Adrenal gland (tissue), 12 donors: ENCODE measurements around the gene TTLL5. TPM values are rescaled to one million over a fixed set of nuclear protein-coding genes. Genes with fewer than 3 reads are reported as not detected.
A peak's percentile ranks its signal among the peaks of the same experiment; 100 is the strongest.

Source experiments
- DNase-seq, 7 donors: peaks; one replicate each; pipeline ENCODE4 v3.0.0-alpha.2; 2019 to 2020
- H3K27ac ChIP-seq, 5 donors: fragments of 200-600 bp; sonication (generic) in 4 of 5; 1 replicate in 3 of 5; 2 replicates in 2 of 5; pipeline versions ENCODE4 v1.5.1 to v1.8.0; 2016 to 2020; ENCODE audit warnings: mild to moderate bottlenecking in 1 of 5
- H3K27me3 ChIP-seq: fragments of 200-600 bp; 2 replicates; pipeline ENCODE4 v1.8.0; 2021
- H3K36me3 ChIP-seq, 2 donors: fragments of 200-600 bp; replicated peaks in 1 of 2; 1 replicate in 1 of 2; 2 replicates in 1 of 2; pipeline versions ENCODE4 v1.5.1 to v1.8.0; 2018 to 2022
- H3K4me1 ChIP-seq, 2 donors: fragments of 200-600 bp; replicated peaks in 1 of 2; 1 replicate in 1 of 2; 2 replicates in 1 of 2; pipeline versions ENCODE4 v1.5.1 to v1.8.0; 2018 to 2021
- H3K4me3 ChIP-seq, 4 donors: fragments of 200-600 bp; sonication (generic) in 3 of 4; one replicate each; pipeline ENCODE4 v1.5.1; 2016 to 2018
- H3K9me3 ChIP-seq, 3 donors: fragments of 200-600 bp; sonication (generic) in 1 of 3; replicated peaks in 1 of 3; 1 replicate in 2 of 3; 2 replicates in 1 of 3; pipeline versions ENCODE4 v1.5.1 to v1.8.0; 2016 to 2021
- POLR2A ChIP-seq, 2 donors: fragments of 450-650 bp; IDR thresholded peaks; one replicate each; pipeline ENCODE4 v1.6.1; 2017; ENCODE audit warnings: antibody characterized with exemption in 2 of 2, mild to moderate bottlenecking in 2 of 2, moderate library complexity in 1 of 2
- WGBS, 4 donors: extraction: QIAGEN DNeasy Blood & Tissue Kit in 2 of 4; methylation state at CpG; one replicate each; pipeline versions ENCODE4 v1.1.5 to v1.1.7; 2013 to 2017; 5-methylcytosine and 5-hydroxymethylcytosine counted together
- intact Hi-C, 2 donors: fragments of 100-400 bp; cut with DNase I; formaldehyde crosslinking; loops; one replicate each; pipeline versions ENCODE4 v1.14.1 to v1.15.0; 2022 to 2023
- polyA plus RNA-seq, 3 donors: library from polyadenylated mRNA; stranded (reverse); fragments of 200-250 nt in 2 of 3; fragments of 350-450 nt in 1 of 3; fragmentation: Illumina TruSeq in 1 of 3; extraction: RNeasy Lipid Tissue Mini Kit (QIAGEN cat#74804) in 1 of 3; gene quantifications; one replicate each; pipeline ENCODE4 v1.2.3, GENCODE V29; 2013 to 2014
- total RNA-seq, 9 donors: library from RNA; depleted of rRNA in 4 of 9; stranded (reverse); fragments of >200 nt in 4 of 9; fragments of 120-200 nt in 1 of 9; fragmentation: NEBNext Ultra II Directional in 1 of 9; extraction: Animal tissue kit (Norgen Biotek cat#: 25700) in 1 of 9; gene quantifications; one replicate each; pipeline versions ENCODE4 v1.1.0 to v1.2.4, GENCODE V29; 2013 to 2023
- TF ChIP-seq, protein P1 (sequence below), 6 experiments: fragments of 450-650 bp in 4 of 6; fragments of 200-600 bp in 2 of 6; sonication (generic) in 1 of 6; IDR thresholded peaks; 1 replicate in 5 of 6; 2 replicates in 1 of 6; pipeline versions ENCODE4 v1.5.1 to v1.8.0; 2016 to 2021; ENCODE audit warnings: antibody characterized with exemption in 6 of 6, mild to moderate bottlenecking in 2 of 6, moderate library complexity in 1 of 6
- donor health status: healthy with polysubstance abuse.
- donor health status: Bipolar disorder and iron deficiency.
- donor health status: DM: yes; HTN: yes; CAD: no.
- donor health status: DM: no; HTN: no; CAD: no.
- donor health status: DM: no; HTN: no; CAD: no.
- donor health status: DM: yes; HTN: yes; CAD: no.

TTLL5 gene
- total and polyA plus RNA-seq, 12 donors = 12.7 to 34.0 (median 24.1) TPM

- no peak for DNase-seq
- no peak overlapping the region for H3K4me3 ChIP-seq
- no peak overlapping the region for H3K27ac ChIP-seq
- WGBS, 4 donors = 71 to 76% (median 76%) methylated on average over 3 of the region's 3 CpGs
- H3K27me3 ChIP-seq = no peaks in the 10 kb centered on the region
- intact Hi-C loops = loop anchor here in 1 of 2 donors (10.0 kb wide), 1 partner anchor 200 kb away; no protein-coding TSS in a partner anchor
- TF ChIP-seq, protein P1, sequence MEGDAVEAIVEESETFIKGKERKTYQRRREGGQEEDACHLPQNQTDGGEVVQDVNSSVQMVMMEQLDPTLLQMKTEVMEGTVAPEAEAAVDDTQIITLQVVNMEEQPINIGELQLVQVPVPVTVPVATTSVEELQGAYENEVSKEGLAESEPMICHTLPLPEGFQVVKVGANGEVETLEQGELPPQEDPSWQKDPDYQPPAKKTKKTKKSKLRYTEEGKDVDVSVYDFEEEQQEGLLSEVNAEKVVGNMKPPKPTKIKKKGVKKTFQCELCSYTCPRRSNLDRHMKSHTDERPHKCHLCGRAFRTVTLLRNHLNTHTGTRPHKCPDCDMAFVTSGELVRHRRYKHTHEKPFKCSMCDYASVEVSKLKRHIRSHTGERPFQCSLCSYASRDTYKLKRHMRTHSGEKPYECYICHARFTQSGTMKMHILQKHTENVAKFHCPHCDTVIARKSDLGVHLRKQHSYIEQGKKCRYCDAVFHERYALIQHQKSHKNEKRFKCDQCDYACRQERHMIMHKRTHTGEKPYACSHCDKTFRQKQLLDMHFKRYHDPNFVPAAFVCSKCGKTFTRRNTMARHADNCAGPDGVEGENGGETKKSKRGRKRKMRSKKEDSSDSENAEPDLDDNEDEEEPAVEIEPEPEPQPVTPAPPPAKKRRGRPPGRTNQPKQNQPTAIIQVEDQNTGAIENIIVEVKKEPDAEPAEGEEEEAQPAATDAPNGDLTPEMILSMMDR (IDR thresholded peaks at IDR 0.05) = no peak
- no peak for TF ChIP-seq POLR2A (IDR thresholded peaks at IDR 0.05)
- H3K4me1 ChIP-seq = no peaks in the 10 kb centered on the region
- H3K36me3 ChIP-seq = no peaks in the 10 kb centered on the region
- H3K9me3 ChIP-seq = no peaks in the 10 kb centered on the region
Observed at GRCh38 chr14:75904311-75904710, 243.3 kb downstream of the TTLL5 start.

- intact Hi-C loops = loop anchor here (5.0 to 10.0 kb wide), 3 partner anchors 72 to 201 kb away; partner anchors contain the start of gene TGFB3 (in 1 of the 2)
- WGBS, 4 donors = 54 to 60% (median 56%) methylated on average over 7 of the region's 7 CpGs
- no peaks in the 10 kb centered on the region for H3K9me3 ChIP-seq
Observed at GRCh38 chr14:75905147-75905904, 244.3 kb downstream of the TTLL5 start.

GRCh38 chr14:75906228-75906627 is 245.2 kb downstream of the TTLL5 start:
- H3K27ac ChIP-seq = peak overlapping the region in 2 of 5 donors; percentile 36 to 54
- 72 to 82% (median 79%) methylated on average over 5 of the region's 5 CpGs for WGBS, 4 donors

More at GRCh38 chr14:75905147-75905904, 244.3 kb downstream of the TTLL5 start:
- TF ChIP-seq, protein P1 (IDR thresholded peaks at IDR 0.05) = no peak
- TF ChIP-seq POLR2A (IDR thresholded peaks at IDR 0.05) = no peak
- no peak overlapping the region for H3K4me3 ChIP-seq
- peak; percentile 41 to 76 (median 61) for DNase-seq
- no peaks in the 10 kb centered on the region for H3K27me3 ChIP-seq
- H3K27ac ChIP-seq = peak overlapping the region in 2 of 5 donors; percentile 36 to 54
- no peaks in the 10 kb centered on the region for H3K4me1 ChIP-seq
- no peaks in the 10 kb centered on the region for H3K36me3 ChIP-seq

DNA sequence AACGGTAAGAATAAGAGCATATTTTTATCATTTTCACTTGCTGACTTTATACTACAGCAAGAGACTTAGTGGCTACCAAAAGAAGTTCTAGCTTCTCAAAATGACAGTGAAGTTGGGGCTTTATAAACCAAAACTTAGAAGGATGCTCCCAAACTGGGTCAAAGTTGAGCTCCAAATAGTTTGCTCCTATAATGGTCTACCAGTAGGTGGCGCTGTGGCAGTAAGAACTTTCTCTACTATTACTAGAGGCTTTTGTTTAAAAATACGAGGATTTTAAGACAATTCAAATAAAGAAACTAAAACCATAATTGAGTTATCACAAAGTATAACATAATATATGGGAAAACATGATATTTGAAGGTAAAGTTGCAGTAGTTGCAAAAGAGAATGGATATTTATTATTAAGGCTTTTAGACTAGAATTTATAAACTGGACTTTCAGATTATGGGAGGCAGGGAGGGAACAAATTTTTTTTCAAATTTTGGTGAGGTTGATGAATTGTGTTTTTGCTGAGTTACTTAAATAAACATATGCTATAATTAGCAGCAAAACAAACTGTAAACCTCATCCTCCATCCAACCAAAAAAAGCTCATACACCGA is 245.7 kb downstream of the TTLL5 start:
- 45 to 48% (median 47%) methylated on average over 4 of the region's 4 CpGs for WGBS, 4 donors
- peak overlapping the region in 1 of 5 donors; percentile 54 for H3K27ac ChIP-seq
- peak; percentile 58 to 88 (median 78) for DNase-seq
- no peaks in the 10 kb centered on the region for H3K36me3 ChIP-seq
- no peaks in the 10 kb centered on the region for H3K9me3 ChIP-seq
- H3K4me1 ChIP-seq = no peaks in the 10 kb centered on the region
- TF ChIP-seq POLR2A (IDR thresholded peaks at IDR 0.05) = no peak
- TF ChIP-seq, protein P1 (IDR thresholded peaks at IDR 0.05) = peak; percentile 76 to 98 (median 86)
- H3K4me3 ChIP-seq = no peak overlapping the region
- intact Hi-C loops = loop anchor here (5.0 to 10.0 kb wide), 3 partner anchors 71 to 202 kb away; partner anchors contain the start of gene TGFB3 (in 1 of the 2)
- H3K27me3 ChIP-seq = no peaks in the 10 kb centered on the region

More at GRCh38 chr14:75906228-75906627, 245.2 kb downstream of the TTLL5 start:
- no peaks in the 10 kb centered on the region for H3K9me3 ChIP-seq
- TF ChIP-seq POLR2A (IDR thresholded peaks at IDR 0.05) = no peak
- TF ChIP-seq, protein P1 (IDR thresholded peaks at IDR 0.05) = no peak
- H3K4me1 ChIP-seq = no peaks in the 10 kb centered on the region
- no peak overlapping the region for H3K4me3 ChIP-seq
- intact Hi-C loops = loop anchor here (5.0 to 10.0 kb wide), 3 partner anchors 71 to 201 kb away; partner anchors contain the start of gene TGFB3 (in 1 of the 2)
- no peak for DNase-seq
- no peaks in the 10 kb centered on the region for H3K36me3 ChIP-seq
- no peaks in the 10 kb centered on the region for H3K27me3 ChIP-seq
